Measurements from ENCODE around the gene TNFRSF13B. TPM values are rescaled to one million over a fixed set of nuclear protein-coding genes. Genes with fewer than 3 reads are reported as not detected.

Gene TNFRSF13B
- total RNA-seq, 1 experiment from 2014 or later, result not detected

DNA sequence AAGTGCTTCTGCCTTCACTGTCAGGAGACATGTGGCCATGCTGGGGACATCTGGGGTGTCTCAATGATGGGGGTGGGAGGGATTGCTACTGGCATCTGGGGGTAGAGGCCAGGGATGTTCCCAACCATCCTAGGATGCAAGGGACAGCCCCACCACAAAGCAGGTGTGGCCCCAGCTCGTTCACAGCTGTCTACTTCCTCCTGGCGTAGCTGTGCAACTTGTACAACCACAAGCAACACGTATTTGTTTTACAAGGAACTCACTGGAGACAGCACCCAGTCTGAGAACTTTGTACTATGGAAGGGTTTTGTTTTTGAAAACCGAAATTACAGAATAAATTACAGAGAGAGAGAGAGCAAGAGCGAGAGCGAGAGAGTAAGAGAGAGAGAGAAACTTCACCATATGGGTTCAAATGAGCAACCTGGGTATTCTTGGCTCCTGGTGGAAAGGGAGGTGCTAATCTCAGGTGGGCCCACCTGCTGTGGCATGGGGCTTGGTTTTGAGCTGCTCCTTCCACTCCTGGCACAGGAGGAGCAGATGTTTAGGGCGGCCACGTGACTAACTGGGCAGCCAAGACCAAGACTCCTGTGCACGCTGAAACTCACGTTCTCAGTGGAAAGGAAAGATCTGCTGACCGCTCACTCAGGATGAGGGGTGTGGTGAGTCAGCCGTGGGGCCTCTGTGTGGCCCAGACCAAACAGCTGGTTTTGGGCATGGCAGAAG lies 17.5 kb upstream of the TNFRSF13B start:
- Histone ChIP-seq H3K27me3 (ENCODE audit: insufficient read depth, low read length) (no peaks in the 10 kb centered on the region), H3K9me2 (ENCODE audit: insufficient read depth) (no peaks in the 10 kb centered on the region), H3K9me3 (ENCODE audit: control insufficient read depth in 1 of 2, insufficient read depth in 1 of 2, low read depth in 1 of 2, low read length in 2 of 2) (no peaks in the 10 kb centered on the region), H4K20me1 (ENCODE audit: insufficient read depth) (no peaks in the 10 kb centered on the region), H3K36me3 (ENCODE audit: control insufficient read depth in 1 of 2, insufficient read depth in 2 of 2, low read length in 2 of 2) (no peaks in the 10 kb centered on the region), H3K4me1 (ENCODE audit: control insufficient read depth in 1 of 2, insufficient read depth in 2 of 2, low read length in 2 of 2) (peaks cover 15 to 49% of the 10 kb centered on the region in 2 experiments), H3K4me3 (replicated peaks in 1 of 2; ENCODE audit: low read depth in 1 of 2, low read length in 2 of 2) (no peak overlapping the region), H3K9ac (ENCODE audit: low read length) (no peak overlapping the region), H3K79me2 (ENCODE audit: insufficient read depth, low read length) (no peaks in the 10 kb centered on the region), H3K4me2 (ENCODE audit: low read length) (no peak overlapping the region), H2AFZ (ENCODE audit: low read depth, low read length, poor library complexity, severe bottlenecking) (no peak overlapping the region), H3K27ac (ENCODE audit: low read depth, low read length) (no peak overlapping the region)
- POLR2A ChIA-PET, result no interaction called here
- CTCF ChIA-PET, result no interaction called here
- RAD21 ChIA-PET (ENCODE audit: low non-redundant PET in 1 of 2, low total read pairs in 2 of 2, uncharacterized antibody in 2 of 2, unreplicated experiment in 2 of 2), result no interaction called here
- ATAC-seq (no peak), DNase-seq (ENCODE audit: low read depth, low spot score) (no peak)
- BruUV-seq (replicated peaks), result no TSS peak
- intact Hi-C loops (cut with micrococcal nuclease), result no loop called here
- TF ChIP-seq ELF1 (IDR thresholded peaks at IDR 0.05; ENCODE audit: borderline replicate concordance, low read depth) (no peak), ZFX (IDR thresholded peaks at IDR 0.05) (no peak), EZH2 (IDR thresholded peaks at IDR 0.05) (no peak), POLR2A (IDR thresholded peaks at IDR 0.05; ENCODE audit: borderline replicate concordance, extremely low read depth, insufficient read depth, insufficient read length) (no peak), RAD21 (IDR thresholded peaks at IDR 0.05; ENCODE audit: low read depth) (no peak), EZH2phosphoT487 (IDR thresholded peaks at IDR 0.05; ENCODE audit: borderline replicate concordance) (no peak), SIN3A (IDR thresholded peaks at IDR 0.05; ENCODE audit: low read depth) (no peak), CEBPB (IDR thresholded peaks at IDR 0.05; ENCODE audit: low read depth) (no peak), SRF (IDR thresholded peaks at IDR 0.05; ENCODE audit: low read depth) (no peak)
- TF ChIP-seq, protein P1, sequence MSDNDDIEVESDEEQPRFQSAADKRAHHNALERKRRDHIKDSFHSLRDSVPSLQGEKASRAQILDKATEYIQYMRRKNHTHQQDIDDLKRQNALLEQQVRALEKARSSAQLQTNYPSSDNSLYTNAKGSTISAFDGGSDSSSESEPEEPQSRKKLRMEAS (IDR thresholded peaks at IDR 0.05), result no peak
- TF ChIP-seq, protein P2, sequence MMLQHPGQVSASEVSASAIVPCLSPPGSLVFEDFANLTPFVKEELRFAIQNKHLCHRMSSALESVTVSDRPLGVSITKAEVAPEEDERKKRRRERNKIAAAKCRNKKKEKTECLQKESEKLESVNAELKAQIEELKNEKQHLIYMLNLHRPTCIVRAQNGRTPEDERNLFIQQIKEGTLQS (IDR thresholded peaks at IDR 0.05), result no peak
- TF ChIP-seq, protein P3, sequence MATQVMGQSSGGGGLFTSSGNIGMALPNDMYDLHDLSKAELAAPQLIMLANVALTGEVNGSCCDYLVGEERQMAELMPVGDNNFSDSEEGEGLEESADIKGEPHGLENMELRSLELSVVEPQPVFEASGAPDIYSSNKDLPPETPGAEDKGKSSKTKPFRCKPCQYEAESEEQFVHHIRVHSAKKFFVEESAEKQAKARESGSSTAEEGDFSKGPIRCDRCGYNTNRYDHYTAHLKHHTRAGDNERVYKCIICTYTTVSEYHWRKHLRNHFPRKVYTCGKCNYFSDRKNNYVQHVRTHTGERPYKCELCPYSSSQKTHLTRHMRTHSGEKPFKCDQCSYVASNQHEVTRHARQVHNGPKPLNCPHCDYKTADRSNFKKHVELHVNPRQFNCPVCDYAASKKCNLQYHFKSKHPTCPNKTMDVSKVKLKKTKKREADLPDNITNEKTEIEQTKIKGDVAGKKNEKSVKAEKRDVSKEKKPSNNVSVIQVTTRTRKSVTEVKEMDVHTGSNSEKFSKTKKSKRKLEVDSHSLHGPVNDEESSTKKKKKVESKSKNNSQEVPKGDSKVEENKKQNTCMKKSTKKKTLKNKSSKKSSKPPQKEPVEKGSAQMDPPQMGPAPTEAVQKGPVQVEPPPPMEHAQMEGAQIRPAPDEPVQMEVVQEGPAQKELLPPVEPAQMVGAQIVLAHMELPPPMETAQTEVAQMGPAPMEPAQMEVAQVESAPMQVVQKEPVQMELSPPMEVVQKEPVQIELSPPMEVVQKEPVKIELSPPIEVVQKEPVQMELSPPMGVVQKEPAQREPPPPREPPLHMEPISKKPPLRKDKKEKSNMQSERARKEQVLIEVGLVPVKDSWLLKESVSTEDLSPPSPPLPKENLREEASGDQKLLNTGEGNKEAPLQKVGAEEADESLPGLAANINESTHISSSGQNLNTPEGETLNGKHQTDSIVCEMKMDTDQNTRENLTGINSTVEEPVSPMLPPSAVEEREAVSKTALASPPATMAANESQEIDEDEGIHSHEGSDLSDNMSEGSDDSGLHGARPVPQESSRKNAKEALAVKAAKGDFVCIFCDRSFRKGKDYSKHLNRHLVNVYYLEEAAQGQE (IDR thresholded peaks at IDR 0.05; ENCODE audit: low read depth), result no peak
- TF ChIP-seq, protein P4, sequence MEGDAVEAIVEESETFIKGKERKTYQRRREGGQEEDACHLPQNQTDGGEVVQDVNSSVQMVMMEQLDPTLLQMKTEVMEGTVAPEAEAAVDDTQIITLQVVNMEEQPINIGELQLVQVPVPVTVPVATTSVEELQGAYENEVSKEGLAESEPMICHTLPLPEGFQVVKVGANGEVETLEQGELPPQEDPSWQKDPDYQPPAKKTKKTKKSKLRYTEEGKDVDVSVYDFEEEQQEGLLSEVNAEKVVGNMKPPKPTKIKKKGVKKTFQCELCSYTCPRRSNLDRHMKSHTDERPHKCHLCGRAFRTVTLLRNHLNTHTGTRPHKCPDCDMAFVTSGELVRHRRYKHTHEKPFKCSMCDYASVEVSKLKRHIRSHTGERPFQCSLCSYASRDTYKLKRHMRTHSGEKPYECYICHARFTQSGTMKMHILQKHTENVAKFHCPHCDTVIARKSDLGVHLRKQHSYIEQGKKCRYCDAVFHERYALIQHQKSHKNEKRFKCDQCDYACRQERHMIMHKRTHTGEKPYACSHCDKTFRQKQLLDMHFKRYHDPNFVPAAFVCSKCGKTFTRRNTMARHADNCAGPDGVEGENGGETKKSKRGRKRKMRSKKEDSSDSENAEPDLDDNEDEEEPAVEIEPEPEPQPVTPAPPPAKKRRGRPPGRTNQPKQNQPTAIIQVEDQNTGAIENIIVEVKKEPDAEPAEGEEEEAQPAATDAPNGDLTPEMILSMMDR (IDR thresholded peaks at IDR 0.05 in 2 of 3, conservative IDR thresholded peaks at IDR 0.05 in 1 of 3; ENCODE audit: borderline replicate concordance in 1 of 3, insufficient read depth in 1 of 3, low read depth in 2 of 3, low read length in 2 of 3), result no peak
